ENCODE results near the gene NCBP3. TPM values are rescaled to one million over a fixed set of nuclear protein-coding genes. Genes with fewer than 3 reads are reported as not detected.
"Not testable (repeated sequence)": the region's sequence is repeated elsewhere in the genome, so short reads cannot be mapped to it uniquely, and the experiment has no call there.

Gene NCBP3
- total RNA-seq, 4 donors from 2014 or later, result 15.0 to 33.9 (median 21.9) TPM

- intact Hi-C loops (cut with DNase I), result no loop called here
- H3K9me3 ChIP-seq, result no peaks in the 10 kb centered on the region
- 72% methylated on average over 12 of the region's 31 CpGs for WGBS
- no peaks in the 10 kb centered on the region for H3K36me3 ChIP-seq
- no peak for DNase-seq (ENCODE audit: extremely low spot score)
- TF ChIP-seq CTCF (IDR thresholded peaks at IDR 0.05), result no peak
- no peak for TF ChIP-seq POLR2AphosphoS5 (IDR thresholded peaks at IDR 0.05)
- no peak for TF ChIP-seq POLR2A (IDR thresholded peaks at IDR 0.05; ENCODE audit: low read depth)
- no peak for TF ChIP-seq EP300 (IDR thresholded peaks at IDR 0.05)
- peaks cover 0 to 8% (median 4%) of the 10 kb centered on the region in 4 donors for H3K4me1 ChIP-seq
- peaks cover 0 to 5% (median 0%) of the 10 kb centered on the region in 4 donors for H3K27me3 ChIP-seq
- no peak overlapping the region for H3K27ac ChIP-seq (replicated peaks in 1 of 4)
- no peak overlapping the region for H3K4me3 ChIP-seq
Measured at GRCh38 chr17:3795390-3796102, 50.5 kb downstream of the NCBP3 start.

GRCh38 chr17:3794557-3795389 lies 51.3 kb downstream of the NCBP3 start:
- H3K27me3 ChIP-seq, result peaks cover 0 to 5% (median 0%) of the 10 kb centered on the region in 4 donors
- H3K4me3 ChIP-seq, result no peak overlapping the region
- H3K4me1 ChIP-seq, result peaks cover 0 to 8% (median 4%) of the 10 kb centered on the region in 4 donors
- H3K9me3 ChIP-seq, result no peaks in the 10 kb centered on the region
- intact Hi-C loops (cut with DNase I), result no loop called here
- TF ChIP-seq CTCF (IDR thresholded peaks at IDR 0.05) (no peak), POLR2AphosphoS5 (IDR thresholded peaks at IDR 0.05) (no peak), POLR2A (IDR thresholded peaks at IDR 0.05; ENCODE audit: low read depth) (no peak), EP300 (IDR thresholded peaks at IDR 0.05) (no peak)
- no peak overlapping the region for H3K27ac ChIP-seq (replicated peaks in 1 of 4)
- no peaks in the 10 kb centered on the region for H3K36me3 ChIP-seq
- DNase-seq (ENCODE audit: extremely low spot score), result no peak
- WGBS, result 79% methylated on average over 26 of the region's 26 CpGs

- H3K27me3 ChIP-seq; intact Hi-C loops (cut with DNase I); H3K27ac ChIP-seq (replicated peaks in 1 of 4); DNase-seq (ENCODE audit: extremely low spot score); H3K36me3 ChIP-seq; H3K9me3 ChIP-seq; H3K4me3 ChIP-seq; H3K4me1 ChIP-seq: not testable (repeated sequence)
- WGBS, result 99% methylated on average over 7 of the region's 9 CpGs
Measured at GRCh38 chr17:3794152-3794551, 51.9 kb downstream of the NCBP3 start.

- H3K27me3 ChIP-seq; H3K4me1 ChIP-seq; H3K27ac ChIP-seq (replicated peaks in 1 of 4); intact Hi-C loops (cut with DNase I); H3K9me3 ChIP-seq; DNase-seq (ENCODE audit: extremely low spot score); H3K36me3 ChIP-seq; H3K4me3 ChIP-seq: not testable (repeated sequence)
- WGBS, result 87% methylated on average over 7 of the region's 7 CpGs
Measured at GRCh38 chr17:3793258-3793657, 52.8 kb downstream of the NCBP3 start.

- TF ChIP-seq POLR2AphosphoS5 (IDR thresholded peaks at IDR 0.05) (no peak), POLR2A (IDR thresholded peaks at IDR 0.05; ENCODE audit: low read depth) (no peak), EP300 (IDR thresholded peaks at IDR 0.05) (no peak), CTCF (IDR thresholded peaks at IDR 0.05) (no peak)
- Histone ChIP-seq H3K27me3 (no peaks in the 10 kb centered on the region), H3K4me1 (peaks cover 0 to 8% (median 3%) of the 10 kb centered on the region in 4 donors), H3K4me3 (no peak overlapping the region), H3K9me3 (no peaks in the 10 kb centered on the region), H3K36me3 (no peaks in the 10 kb centered on the region), H3K27ac (replicated peaks in 1 of 4) (no peak overlapping the region)
- no peak for DNase-seq (ENCODE audit: extremely low spot score)
- 68% methylated on average over 6 of the region's 6 CpGs for WGBS
- intact Hi-C loops (cut with DNase I), result no loop called here
Measured at GRCh38 chr17:3792481-3792880, 53.6 kb downstream of the NCBP3 start.
